ENCODE results near the gene IFNGR2.
"Not testable (repeated sequence)": the region's sequence is repeated elsewhere in the genome, so short reads cannot be mapped to it uniquely, and the experiment has no call there.

- TF ChIP-seq CTCF (conservative IDR thresholded peaks at IDR 0.05; ENCODE audit: low read depth in 2 of 2); EZH2 (IDR thresholded peaks at IDR 0.05; ENCODE audit: low read depth, unreplicated experiment); REST (IDR thresholded peaks at IDR 0.05; ENCODE audit: unreplicated experiment); POLR2AphosphoS5 (IDR thresholded peaks at IDR 0.05; ENCODE audit: low read depth); EZH2phosphoT487 (IDR thresholded peaks at IDR 0.05; ENCODE audit: unreplicated experiment); NANOG (IDR thresholded peaks at IDR 0.05; ENCODE audit: borderline replicate concordance); ZNF462 (CRISPR knock-in tag; IDR thresholded peaks at IDR 0.05); JUNB (IDR thresholded peaks at IDR 0.05; ENCODE audit: unreplicated experiment); CREB1 (CRISPR knock-in tag; IDR thresholded peaks at IDR 0.05; ENCODE audit: low read depth): not testable (repeated sequence)
Measured at GRCh38 chr21:33381381-33381780, 21.8 kb upstream of the IFNGR2 start.
